ENCODE results near the gene CBX6.

Gene CBX6

DNA sequence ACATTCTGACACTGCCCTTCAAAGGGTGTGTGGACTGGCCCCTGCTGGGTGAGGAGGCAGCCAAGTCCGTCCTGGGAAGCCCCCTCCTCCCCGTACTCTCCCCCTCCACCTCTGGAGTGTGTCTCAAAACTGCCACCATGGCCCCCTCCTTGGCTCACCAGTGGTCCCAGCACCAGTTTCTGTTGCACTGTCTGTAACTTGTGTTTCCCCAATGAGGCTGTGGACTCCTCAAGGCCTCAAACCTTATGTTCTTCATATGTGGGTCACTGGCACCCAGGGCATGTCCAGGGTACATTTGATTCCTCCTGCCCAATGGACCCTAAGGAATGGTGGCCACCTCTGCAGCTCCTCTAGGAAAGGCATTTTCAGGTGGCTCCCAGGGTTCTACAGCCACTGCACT lies 21.6 kb downstream of the CBX6 start:
- no peak for TF ChIP-seq POLR2AphosphoS5 (IDR thresholded peaks at IDR 0.05; ENCODE audit: low read depth, low read length)
- no peak for TF ChIP-seq REST (IDR thresholded peaks at IDR 0.05; ENCODE audit: insufficient read depth in 1 of 2, low read depth in 2 of 2, low read length in 2 of 2)
- TF ChIP-seq SIN3A (IDR thresholded peaks at IDR 0.05; ENCODE audit: borderline replicate concordance, insufficient read depth, low read length) = no peak
- TF ChIP-seq FOXP2 (optimal IDR thresholded peaks at IDR 0.05; ENCODE audit: borderline replicate concordance, extremely low read depth, extremely low read length, insufficient read depth) = no peak
- no peak for TF ChIP-seq TAF1 (IDR thresholded peaks at IDR 0.05; ENCODE audit: borderline replicate concordance, insufficient read depth, low read length)

DNA sequence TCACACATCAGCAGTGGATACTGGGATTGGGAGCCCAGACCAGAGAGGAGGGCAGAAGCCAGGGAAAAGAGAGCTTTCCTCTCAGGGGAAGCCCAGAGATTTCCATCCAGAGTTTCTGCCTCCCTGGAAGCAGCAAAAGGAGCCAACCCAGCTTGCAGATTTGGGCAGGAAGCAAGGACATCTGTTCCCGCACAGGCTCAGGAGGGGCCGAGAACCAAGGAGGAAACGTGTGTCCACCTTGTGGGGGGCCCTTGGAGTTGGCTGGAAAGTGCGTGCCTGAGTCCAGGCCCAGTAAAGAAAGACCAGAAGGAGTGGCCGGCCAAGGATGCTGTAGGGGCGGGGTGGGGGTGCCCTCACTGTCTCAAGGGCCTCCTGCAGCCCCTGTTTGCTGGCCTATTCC lies 22.2 kb downstream of the CBX6 start:
- TF ChIP-seq TAF1 (IDR thresholded peaks at IDR 0.05; ENCODE audit: borderline replicate concordance, insufficient read depth, low read length) (no peak), REST (IDR thresholded peaks at IDR 0.05; ENCODE audit: insufficient read depth in 1 of 2, low read depth in 2 of 2, low read length in 2 of 2) (no peak), FOXP2 (optimal IDR thresholded peaks at IDR 0.05; ENCODE audit: borderline replicate concordance, extremely low read depth, extremely low read length, insufficient read depth) (no peak), SIN3A (IDR thresholded peaks at IDR 0.05; ENCODE audit: borderline replicate concordance, insufficient read depth, low read length) (no peak)

DNA sequence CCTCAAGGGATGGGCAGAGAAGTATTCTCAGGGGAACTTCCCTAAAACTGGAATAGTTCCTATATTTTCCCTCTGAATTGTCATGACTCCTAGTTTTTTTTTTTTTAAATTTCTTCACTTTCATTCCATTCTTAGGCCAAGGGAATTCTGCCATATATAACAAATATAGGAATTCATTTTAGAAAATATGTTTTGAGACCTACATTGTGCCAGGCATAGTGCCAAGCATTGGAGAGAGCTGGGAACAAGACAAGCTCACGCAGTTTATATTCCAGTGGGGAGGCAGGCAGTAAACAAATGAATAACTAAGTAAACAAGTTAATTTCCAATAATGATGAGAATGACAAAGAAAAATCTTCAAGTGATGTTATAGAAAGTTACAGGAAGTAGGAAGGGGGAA lies 25.6 kb downstream of the CBX6 start:
- TF ChIP-seq TAF1 (IDR thresholded peaks at IDR 0.05; ENCODE audit: borderline replicate concordance, insufficient read depth, low read length) (no peak), FOXP2 (optimal IDR thresholded peaks at IDR 0.05; ENCODE audit: borderline replicate concordance, extremely low read depth, extremely low read length, insufficient read depth) (no peak), POLR2AphosphoS5 (IDR thresholded peaks at IDR 0.05; ENCODE audit: low read depth, low read length) (no peak), SIN3A (IDR thresholded peaks at IDR 0.05; ENCODE audit: borderline replicate concordance, insufficient read depth, low read length) (no peak), REST (IDR thresholded peaks at IDR 0.05; ENCODE audit: insufficient read depth in 1 of 2, low read depth in 2 of 2, low read length in 2 of 2) (no peak)

DNA sequence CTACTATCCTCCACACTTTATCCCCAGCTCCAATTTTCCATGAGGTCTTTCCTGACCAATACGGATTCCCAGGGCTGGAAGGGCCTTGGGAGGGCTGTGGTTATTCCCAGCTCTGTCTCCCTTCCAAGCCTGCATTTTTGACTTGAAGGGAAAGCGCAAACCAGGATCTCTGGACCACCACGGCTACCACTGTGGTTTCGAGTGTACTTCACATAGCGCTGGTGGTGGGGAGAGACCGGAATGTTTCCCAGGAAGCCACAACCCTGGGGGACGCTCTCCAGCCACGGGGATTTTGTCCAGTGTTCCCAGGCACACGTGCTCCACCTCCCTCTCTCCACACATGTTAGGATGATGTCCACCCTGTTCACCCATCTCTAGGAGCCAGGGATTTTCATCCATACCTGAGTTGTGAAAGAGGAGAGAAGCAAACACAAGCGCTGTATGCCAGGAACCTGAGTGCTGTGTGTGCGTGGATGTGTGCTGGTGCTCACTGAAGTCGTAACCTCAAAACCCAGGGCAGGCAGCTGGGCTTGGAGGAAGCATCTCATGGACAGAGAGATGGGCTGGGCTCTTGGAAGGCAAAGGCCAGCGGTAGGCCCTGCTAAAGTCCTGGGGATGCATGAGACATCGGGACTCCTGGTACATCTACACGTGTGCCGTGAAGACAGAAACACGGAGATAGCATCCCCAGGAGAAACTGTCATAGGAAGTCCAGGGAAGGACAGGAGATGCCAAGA lies 26.8 kb downstream of the CBX6 start:
- TF ChIP-seq TAF1 (IDR thresholded peaks at IDR 0.05; ENCODE audit: borderline replicate concordance, insufficient read depth, low read length) (no peak), REST (IDR thresholded peaks at IDR 0.05; ENCODE audit: insufficient read depth in 1 of 2, low read depth in 2 of 2, low read length in 2 of 2) (no peak), POLR2AphosphoS5 (IDR thresholded peaks at IDR 0.05; ENCODE audit: low read depth, low read length) (no peak), FOXP2 (optimal IDR thresholded peaks at IDR 0.05; ENCODE audit: borderline replicate concordance, extremely low read depth, extremely low read length, insufficient read depth) (no peak), SIN3A (IDR thresholded peaks at IDR 0.05; ENCODE audit: borderline replicate concordance, insufficient read depth, low read length) (no peak)

Data from PFSK-1 (cell line).